Measurements from ENCODE around the gene KLHL33.
"Not testable (repeated sequence)": the region's sequence is repeated elsewhere in the genome, so short reads cannot be mapped to it uniquely, and the experiment has no call there.

Gene KLHL33

GRCh38 chr14:20454516-20455354 is 18.8 kb upstream of the KLHL33 start, which contains the start of the genes APEX1 and OSGEP:
Gene APEX1 (plus strand): TSS chr14:20455226. CDS start chr14:20455646, 420 bp downstream.
Gene OSGEP (minus strand): TSS chr14:20454812. CDS start chr14:20454683, 129 bp downstream.
- peak; percentile 94 for DNase-seq (ENCODE audit: low spot score)

- not testable (repeated sequence) for DNase-seq (ENCODE audit: low spot score)
Measured at GRCh38 chr14:20452831-20453230, 16.9 kb upstream of the KLHL33 start.

GRCh38 chr14:20446889-20447288 is 10.9 kb upstream of the KLHL33 start:
- DNase-seq (ENCODE audit: low spot score) = no peak

- not testable (repeated sequence) for DNase-seq (ENCODE audit: low spot score)
Measured at GRCh38 chr14:20443650-20444049, 7.7 kb upstream of the KLHL33 start.

DNA sequence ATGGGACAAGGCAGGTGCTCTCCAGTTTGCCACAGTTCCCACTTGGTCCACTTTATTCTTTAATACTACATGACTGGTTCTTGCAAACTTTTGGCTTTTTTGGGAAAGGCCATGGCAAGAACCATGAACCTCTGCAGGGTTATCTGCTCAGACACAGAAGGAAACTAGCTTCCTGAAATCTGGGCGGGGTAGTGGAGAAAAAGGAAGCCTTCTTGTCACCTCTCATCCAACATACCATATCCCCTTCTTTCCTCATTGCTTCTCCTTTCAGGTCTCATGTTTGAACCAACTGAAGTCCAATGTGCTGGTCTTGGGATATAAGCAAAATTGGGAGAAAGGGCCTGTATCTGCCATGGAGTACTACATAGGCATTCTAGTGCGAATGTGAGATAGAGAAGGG is 5.5 kb upstream of the KLHL33 start:
- DNase-seq (ENCODE audit: low spot score) = no peak

- DNase-seq (ENCODE audit: low spot score) = no peak
Measured at GRCh38 chr14:20440882-20441281, 4.9 kb upstream of the KLHL33 start.

DNA sequence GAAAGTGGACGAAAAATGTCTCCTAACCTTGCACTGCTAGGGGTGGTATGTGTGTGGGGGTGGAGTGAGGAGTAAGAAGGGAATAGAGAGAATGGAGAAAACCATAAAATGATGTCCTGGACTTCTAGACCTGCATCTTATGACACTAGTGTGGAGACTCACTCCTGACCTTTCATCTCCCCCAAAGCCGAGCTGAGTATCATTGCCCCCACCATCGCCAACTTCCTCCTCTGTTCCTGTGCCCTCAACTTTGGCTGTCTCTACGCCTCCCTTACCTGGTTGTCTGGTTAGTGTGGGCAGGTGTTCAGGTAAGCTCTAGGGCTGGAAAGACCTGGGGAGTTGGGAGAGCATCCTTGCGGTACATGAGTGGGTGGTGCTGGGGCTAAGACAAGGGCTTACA is 4.5 kb upstream of the KLHL33 start:
- no peak for DNase-seq (ENCODE audit: low spot score)

DNA sequence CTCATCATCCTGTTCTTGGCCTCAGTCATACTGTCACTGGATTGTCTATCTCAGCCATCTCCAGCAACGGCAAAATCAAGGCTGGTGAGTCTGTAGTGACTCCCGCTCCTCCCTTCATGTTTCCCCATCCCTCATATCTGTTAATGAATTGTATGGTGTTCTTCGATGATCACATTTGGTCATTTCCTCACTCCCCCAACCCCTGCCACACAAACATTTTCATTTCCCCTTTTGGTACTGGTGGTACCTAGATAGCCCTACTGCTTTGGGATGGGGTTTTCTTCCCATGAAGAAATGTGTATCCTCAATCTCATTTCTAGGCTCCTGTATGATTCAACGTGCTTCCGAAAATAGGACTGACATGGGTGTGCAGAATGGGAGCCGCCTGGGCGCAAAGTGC is 2.7 kb upstream of the KLHL33 start:
- DNase-seq (ENCODE audit: low spot score) = no peak

DNA sequence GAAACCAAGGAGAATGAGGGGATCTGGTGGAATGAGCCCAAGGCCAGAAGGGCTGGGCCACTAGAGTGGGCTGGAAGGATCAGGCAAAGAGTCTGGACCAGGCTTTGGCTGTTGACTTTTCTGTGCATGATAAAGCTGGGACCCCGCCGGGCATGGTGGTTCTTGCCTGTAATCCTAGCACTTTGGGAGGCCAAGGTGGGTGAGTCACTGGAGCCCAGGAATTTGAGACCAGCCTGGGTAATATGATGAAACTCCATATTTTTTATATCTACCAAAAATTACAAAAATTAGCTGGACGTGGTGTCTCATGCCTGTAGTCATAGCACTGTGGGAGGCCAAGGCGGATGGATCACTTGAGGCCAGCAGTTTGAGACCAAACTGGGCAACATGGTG is 393 bp upstream of the KLHL33 start:
- DNase-seq (ENCODE audit: low spot score) = no peak

- no peak for DNase-seq (ENCODE audit: low spot score)
Measured at GRCh38 chr14:20434701-20435581, 1.0 kb downstream of the KLHL33 start.

- no peak for DNase-seq (ENCODE audit: low spot score)
Measured at GRCh38 chr14:20429801-20430669, 5.9 kb downstream of the KLHL33 start.

DNA sequence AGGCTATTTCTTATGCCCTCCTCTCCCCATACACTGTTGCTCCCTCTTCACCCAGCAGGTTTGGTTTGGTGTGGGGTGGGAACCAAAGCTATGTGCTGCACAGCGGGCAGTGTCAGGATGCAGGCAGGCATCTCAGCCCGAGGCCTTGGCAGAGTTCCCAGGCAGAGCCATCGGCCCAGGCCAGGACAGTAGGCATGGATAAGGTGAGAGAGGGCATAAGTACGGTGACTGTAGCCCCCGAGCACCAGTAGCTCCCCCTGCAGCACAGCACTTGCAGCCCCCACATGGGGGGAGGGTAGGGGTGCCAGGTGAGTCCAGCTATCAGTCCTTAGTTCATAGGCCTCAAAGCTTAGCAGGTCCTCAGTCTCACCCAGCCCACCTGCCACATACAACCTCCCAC is 7.2 kb downstream of the KLHL33 start:
- no peak for DNase-seq (ENCODE audit: low spot score)

DNA sequence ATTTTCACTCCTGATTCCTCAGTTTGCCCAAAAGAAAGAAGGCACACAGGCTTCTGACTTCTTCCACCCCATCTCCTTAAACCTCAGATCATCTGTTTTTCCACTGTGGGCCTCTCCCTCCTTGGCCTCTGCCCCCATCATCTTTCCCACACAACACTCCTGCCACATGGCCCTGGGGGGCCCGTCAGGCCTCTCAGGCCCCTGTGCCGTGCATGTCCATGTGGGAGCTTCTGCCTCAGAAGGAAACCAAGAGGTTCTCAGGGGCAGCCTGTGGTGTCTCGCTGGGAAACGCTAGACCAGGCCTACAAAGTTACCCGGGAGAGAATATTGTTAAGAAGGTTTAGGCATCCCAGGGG is 8.0 kb downstream of the KLHL33 start:
- no peak for DNase-seq (ENCODE audit: low spot score)

DNA sequence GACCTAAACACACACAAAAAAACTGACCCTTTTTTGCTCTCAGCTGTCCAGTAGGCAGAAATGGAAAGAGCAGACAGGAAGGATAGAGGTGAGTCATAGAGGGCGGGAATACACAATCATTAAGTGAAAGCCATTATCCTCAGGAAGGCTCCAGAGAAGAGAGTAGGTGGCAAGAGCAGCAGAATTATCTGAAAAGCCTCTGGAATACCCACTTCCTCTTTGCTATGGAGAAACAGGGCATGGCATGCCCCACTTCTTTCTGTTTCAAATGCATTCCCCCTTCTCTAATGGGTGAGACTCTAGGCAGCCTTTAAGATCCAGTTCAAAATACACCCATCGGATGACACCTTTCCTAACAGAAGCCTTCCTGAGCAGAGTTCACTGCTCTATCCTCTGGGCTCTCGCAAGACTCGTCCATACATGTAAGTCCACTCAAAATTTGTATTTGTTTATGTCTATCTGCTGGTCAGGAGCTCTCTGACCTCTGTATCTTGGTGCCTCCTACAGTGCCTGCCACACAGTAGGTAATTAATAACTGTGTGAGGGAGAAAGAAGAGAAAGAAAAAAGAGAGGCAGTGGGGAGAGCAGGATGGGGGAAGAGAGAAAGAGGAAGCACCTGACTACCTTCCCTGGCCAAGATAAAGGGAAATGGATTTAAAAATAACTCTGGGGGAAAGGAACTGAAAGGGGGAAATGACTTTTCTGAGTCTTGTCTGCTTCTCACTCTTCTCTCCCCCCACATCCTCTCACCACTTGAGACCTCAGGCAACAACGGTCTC is 8.5 kb downstream of the KLHL33 start:
- no peak for DNase-seq (ENCODE audit: low spot score)

- no peak for DNase-seq (ENCODE audit: low spot score)
Measured at GRCh38 chr14:20424851-20425250, 11.1 kb downstream of the KLHL33 start.

DNA sequence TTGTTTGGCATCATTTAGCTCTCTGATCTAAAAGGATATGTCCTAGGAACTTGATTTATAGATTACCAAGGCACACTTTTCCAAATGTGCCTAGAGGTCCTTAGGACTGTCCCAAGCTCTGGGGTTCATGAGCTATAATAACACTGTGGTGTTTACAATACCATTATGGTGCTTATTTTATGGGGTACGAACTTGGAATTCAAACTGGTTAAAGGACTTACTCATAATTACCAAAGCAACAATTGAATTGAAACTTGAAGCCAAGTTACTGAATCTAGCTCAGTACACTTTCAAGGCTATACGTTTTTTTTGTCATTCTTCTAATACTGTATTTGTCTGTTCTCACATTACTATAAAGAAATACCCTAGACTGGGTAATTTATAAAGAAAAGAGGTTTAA is 13.1 kb downstream of the KLHL33 start:
- no peak for DNase-seq (ENCODE audit: low spot score)

- DNase-seq (ENCODE audit: low spot score) = no peak
Measured at GRCh38 chr14:20421267-20421666, 14.7 kb downstream of the KLHL33 start.

- DNase-seq (ENCODE audit: low spot score) = no peak
Measured at GRCh38 chr14:20419419-20419818, 16.5 kb downstream of the KLHL33 start.

GRCh38 chr14:20418501-20418909 is 17.5 kb downstream of the KLHL33 start:
- no peak for DNase-seq (ENCODE audit: low spot score)

DNA sequence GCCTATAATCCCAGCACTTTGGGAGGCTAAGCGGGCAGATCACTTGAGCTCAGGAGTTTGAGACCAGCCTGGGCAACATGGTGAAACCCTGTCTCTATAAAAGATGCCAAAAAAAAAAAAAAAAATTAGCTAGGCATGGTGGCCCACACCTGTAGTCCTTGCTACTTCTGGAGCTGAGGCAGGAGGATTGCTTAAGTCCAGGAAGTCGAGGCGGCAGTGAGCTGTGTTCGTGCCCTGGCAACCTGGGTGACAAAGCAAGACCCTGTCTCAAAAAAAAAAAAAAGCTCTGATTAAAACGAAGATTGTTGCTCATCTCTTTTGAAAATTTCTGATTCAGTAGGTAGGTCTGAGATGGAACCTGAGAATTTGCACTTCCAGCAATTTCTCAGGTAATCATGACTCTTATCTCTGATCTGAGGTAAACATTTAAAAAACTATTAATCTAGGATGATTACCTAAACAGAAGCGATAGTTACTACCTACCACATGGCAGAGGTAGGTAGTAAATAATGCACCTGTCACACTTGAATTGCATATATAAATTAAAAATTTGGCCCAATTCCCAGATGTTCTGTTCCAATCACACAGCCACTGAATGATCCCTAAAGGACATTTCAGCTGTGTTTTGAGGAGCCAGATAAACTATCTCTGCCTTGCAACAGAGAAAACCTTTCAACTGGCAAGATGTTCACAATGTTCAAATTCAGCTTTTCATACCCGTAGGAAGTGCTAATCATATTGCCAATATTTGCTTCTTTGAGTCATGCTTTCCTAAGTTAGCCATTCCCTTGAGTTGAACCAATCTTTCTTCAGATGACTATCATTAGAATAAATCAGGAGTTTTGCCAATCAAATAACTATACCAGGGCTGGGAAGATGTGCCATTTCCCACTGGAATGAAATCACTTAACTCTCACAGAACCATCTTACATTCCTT is 18.4 kb downstream of the KLHL33 start:
- no peak for DNase-seq (ENCODE audit: low spot score)

Data from D341Med (cell line).